NOMO-1 (cell line): ENCODE results near the gene LTBP3.

ENCODE experiments used
- DNase-seq, 2 experiments: peaks; one replicate each; lab custom pipeline; 2025; ENCODE audit not compliant: unreplicated experiment in 2 of 2; lab: John Stamatoyannopoulos, UW

LTBP3 gene

DNA sequence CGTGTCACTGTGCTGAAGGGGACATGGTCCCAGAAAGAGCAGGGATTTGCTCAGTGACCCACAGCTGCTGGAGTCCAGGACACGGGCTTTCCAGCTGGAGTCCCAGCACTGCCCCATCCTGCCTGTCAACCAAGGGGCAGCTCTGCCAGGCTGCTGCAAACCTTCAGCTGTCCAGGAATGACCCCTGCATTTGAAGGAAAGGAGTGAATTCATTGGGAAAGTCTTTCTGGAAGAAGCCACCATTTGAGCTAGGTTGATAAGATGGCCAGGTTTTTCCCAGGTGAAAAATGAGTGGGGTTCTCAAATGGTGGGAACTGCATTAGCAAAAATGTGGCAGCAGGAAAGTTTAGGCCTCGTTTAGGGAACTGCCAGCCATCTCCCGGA is 28.1 kb upstream of the LTBP3 start:
- no peak for DNase-seq

DNA sequence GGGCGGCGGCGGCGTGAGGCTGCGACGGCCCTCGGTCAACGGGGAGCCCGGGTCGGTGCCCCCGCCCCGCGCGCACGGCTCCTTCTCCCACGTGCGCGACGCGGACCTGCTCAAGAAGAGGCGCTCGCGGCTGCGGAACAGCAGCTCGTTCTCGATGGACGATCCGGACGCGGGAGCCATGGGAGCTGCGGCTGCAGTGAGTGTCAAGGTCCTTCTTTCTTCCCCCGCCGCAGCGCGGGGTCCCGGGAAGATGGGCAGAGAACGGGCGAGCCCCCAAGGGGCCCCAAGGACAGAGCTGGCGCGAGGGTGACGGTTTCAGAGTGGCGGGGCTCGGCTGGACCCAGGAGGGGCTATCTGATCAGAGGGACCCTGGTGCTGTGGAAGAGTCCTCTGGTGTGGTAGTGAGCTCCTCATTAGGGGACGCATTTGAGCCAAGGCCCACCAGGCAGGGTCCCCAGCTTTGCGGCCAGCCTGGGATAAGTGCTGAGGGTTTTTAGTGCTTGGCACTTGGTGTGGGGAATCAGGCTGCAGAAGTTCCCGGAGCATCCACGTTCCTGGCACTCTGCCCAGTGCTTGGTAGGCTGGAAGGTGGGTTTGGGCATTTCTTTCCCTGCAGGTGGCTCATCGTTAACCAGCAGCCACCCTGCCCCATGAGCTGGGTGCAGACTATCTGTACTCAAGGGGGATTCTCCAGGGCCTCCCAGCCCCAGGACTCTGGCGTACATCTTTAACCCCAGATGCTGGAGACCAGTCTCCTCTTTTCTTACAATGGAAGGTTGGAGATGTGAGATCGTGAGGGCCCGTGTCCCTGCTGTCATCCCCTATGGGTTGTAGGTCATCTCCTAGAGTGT is 27.5 kb upstream of the LTBP3 start:
- no peak for DNase-seq

DNA sequence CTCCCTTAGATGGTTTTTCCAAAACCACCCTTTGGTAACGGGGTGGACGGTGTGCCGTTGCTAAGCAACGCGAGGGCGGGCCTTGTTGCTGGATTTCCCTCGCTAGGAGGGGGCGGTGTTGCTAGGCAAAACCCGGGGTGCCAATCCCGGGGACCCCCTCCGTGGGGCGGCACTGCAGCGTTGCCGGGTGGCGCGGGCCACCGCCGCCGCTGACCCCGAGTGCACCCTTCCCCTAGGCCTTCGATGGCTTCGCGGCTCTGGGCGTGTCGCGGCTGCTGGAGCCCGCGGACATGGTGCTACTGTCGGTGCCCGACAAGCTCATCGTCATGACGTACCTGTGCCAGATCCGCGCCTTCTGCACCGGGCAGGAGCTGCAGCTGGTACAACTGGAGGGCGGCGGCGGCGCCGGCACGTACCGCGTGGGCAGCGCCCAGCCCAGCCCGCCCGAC is 26.6 kb upstream of the LTBP3 start:
- DNase-seq = no peak

DNA sequence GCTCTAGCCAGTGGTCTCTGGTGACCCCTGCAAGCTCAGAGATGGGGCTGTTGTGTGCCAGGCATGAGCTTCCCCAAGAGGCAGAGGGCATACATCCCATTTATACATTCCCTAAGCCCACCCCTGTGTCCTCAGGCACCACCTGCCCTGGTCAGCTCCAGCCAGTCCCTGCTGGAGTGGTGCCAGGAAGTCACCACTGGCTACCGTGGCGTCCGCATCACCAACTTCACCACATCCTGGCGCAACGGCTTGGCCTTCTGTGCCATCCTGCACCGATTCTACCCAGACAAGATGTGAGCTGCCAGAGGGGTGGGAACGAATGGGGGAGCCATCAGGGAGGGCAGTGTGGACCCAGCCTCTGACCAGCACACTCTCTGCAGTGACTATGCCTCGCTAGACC is 25.9 kb upstream of the LTBP3 start:
- DNase-seq = no peak

DNA sequence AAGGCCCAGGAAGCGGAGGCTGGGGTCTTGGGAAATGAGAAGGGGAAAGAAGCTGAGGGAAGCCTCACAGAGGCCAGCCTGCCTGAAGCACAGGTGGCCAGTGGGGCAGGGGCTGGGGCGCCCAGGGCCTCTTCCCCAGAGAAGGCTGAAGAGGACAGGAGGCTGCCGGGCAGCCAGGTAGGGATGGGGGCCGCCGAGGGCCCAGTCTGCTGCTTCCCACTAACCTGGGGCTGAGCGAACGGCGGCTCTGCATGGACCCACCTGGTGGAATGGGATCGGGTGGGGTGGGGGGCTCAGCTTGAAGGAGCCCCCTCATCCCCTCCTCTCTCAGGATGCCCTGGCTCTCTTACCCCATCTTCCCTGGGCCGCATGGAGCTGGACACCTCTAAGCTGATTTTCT is 25.4 kb upstream of the LTBP3 start:
- no peak for DNase-seq

DNA sequence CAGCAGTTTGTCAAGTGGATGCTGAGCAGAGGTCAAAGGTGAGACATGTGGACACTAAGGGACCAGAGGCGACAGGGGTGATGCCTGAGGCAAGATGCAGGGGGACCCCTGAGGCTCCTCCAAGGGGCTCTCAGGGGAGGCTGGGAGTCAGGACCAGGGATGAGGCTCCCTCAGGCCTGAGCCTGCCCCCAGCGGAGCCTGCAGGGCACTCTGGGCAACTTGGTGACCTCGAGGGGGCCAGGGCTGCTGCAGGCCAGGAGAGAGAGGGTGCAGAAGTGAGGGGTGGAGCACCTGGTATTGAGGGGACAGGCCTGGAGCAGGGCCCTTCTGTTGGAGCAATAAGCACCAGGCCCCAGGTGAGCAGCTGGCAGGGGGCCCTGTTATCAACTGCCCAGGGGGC is 23.8 kb upstream of the LTBP3 start:
- no peak for DNase-seq

DNA sequence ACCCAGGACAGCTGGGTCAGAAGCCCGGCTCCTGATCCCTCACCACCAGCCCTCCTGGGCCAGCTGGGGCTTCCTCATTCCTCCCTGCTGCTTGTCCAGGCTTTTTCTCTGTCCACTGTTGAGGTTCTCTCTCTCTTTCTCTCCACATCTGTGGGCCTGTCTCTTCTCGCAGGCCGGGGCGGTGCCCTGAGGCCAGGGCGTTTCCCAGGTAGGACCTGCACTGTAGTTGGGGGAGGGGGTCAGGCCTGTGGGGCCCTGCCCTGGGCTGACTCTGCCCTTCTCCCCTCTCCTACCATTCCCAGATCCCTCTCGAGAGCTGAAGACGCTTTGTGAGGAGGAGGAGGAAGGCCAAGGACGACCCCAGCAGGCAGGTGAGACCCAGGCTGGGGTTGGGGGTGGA is 22.6 kb upstream of the LTBP3 start:
- DNase-seq = no peak

DNA sequence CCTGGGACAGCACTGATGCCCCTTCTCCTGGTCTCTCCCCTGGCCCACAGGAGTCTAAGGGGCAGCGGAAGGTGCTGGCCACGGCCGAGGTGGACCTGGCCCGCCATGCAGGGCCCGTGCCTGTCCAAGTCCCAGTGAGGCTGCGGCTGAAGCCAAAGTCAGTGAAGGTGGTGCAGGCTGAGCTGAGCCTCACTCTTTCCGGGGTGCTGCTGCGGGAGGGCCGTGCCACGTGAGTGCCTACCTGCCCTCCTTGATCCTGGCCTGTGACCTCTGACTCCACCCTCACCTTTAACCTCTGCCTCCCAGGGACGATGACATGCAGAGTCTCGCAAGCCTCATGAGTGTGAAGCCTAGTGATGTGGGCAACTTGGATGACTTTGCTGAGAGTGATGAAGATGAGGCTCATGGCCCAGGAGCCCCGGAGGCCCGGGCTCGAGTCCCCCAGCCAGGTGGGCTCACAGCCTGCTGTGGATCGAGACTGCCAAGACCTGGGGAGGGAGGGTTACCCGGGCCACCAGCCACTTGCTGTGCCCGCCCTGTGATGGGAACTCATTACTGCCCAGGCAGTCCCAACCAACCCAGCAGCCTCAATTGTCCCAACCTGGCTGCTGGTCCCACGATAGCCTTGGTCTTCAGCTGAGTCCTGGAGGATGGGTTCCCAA is 22.0 kb upstream of the LTBP3 start:
- no peak for DNase-seq

DNA sequence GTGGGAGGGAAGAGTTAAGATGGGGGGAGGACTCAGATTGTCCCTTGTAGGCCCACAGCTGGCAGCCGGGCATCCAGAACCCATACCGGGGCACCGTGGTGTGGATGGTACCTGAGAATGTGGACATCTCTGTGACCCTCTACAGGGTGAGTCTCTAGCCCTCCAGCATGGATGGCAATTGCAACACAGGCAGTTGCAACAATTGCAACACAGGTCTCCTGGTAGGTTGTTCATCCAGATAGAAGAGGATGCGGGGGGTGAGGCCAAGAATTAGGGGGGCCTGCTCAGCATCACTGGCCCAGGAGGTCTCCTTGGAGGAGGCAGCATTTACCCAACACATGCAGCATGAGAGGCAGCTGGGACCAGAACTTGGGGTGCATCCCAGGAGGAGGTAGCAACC is 21.1 kb upstream of the LTBP3 start:
- peak; percentile 11 to 22 for DNase-seq

DNA sequence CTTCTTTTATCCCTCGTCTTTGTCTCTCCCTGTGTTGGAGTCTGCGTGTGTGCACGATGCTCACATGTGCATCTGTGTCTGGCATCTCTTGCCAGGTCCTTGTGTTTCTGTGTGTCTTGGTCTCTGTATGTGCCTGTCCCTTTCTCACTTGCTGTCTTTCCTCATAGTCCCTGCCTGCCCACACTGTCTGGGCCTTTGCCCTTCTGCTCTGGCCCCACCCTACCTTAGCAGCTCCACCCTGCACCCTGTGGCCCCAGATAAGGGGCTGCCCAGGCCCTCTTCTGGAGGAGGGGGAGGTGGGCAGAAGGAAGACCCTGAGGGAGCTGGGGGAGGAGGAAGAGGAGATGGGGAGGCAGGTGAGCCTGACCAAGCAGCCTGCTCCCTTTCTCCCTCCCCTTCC is 20.5 kb upstream of the LTBP3 start:
- no peak for DNase-seq

DNA sequence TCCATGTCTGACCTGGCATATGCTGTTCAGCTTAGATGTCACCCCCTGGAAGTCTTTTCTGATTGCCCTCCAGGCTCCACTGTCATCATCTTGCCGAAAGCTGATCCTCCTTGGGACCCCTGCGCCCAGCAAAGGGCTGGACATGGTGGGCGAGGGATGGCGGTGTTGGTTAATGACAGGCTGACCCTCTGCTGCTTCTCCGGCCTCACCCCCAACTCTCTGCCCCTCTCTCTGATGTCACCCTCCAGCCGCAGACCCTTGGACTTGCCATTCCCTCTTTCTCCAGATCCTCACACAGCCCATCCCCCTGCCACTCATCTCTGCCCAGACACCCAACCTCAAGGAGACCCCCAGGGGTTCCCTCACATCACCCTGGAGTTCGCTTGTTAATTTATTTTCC is 20.0 kb upstream of the LTBP3 start:
- DNase-seq = no peak

DNA sequence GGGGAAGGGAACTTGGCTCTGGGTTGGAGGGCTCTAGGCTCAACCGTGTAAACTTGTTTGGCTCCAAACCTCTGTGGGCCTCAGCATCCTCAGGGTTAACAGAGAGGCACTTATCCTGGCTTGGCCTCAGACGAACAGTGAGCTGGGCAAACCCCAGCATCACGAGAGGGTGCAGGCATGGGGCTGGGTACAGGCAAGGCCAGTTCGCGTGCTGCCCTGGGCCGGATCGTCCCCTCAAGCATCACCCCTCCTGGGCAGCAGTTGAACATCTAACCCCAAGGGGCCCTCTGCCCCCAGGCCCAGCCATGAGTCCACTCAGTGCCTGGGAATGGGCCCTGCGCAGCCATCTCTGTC is 19.6 kb upstream of the LTBP3 start:
- no peak for DNase-seq

DNA sequence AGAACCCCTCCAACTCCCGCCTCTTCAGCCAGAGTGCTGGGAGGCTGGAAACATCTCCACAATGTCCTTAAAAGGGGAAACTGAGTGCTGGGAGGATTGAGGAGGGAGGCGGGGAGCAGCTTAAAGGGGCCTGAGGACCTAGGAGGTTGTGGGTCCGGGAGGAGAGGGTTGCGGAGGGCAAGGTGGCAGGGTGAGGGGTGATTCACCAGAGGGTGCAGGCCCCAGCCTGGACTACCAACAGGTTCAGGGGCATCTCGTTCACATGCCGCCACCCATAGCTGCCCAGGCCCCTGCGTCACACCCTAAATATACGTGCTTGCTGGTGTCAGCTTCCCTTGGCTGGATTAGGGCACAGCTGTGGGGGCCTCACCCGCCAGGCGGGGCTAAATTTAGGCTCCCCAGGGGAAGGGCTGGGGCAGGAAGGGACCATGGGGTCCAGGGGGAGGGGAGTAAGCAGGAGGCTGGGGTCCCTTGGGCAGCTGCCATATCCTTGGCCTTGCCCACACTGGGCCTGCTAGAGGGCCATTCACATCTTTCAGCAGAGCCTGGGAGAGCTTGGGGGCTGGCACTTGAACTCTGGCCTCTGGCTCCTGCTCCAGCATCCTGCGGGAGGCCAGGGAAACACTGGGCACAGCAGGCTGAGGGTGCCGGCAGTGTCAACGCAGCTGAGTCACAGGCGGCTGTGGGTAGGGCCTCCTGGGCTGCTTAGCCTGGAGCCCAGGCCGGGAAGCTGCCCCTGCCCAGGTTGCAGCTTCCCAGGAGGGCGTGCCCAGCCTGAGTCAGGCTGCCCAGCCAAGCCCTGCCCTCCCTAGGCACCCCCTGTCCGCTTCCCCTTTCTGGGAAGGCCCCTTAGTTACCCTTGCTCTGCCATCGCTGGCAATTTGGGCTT is 19.0 kb upstream of the LTBP3 start:
- peak; percentile 79 to 84 for DNase-seq

DNA sequence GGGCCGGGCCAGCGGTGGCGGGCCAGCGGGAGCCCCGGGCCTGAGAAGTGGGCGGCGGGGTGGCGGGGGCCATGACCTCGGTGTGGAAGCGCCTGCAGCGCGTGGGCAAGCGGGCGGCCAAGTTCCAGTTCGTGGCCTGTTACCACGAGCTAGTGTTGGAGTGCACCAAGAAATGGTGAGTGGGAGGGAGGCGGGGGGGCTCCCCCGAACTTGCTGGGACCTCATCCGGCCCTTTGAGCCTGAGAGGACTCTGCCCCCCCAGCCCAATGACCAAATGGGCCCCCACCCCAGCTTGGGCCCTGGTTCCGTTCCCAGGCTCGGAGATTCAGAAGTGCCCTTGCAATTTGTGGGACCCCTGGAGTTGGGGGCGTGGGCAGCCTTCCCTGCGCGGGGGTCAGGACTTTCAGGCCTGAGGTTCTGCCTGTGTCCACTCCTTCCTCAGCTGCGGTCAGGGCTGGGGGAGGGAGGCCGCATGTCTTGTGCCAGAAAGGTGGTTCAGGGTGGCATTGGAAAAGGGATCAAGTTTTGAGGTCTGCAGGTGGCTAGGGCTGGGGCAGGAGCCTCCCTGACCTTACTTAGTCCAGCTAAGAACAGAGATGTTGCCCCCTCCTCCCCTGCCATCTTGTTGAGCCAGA is 18.2 kb upstream of the LTBP3 start:
- no peak for DNase-seq

DNA sequence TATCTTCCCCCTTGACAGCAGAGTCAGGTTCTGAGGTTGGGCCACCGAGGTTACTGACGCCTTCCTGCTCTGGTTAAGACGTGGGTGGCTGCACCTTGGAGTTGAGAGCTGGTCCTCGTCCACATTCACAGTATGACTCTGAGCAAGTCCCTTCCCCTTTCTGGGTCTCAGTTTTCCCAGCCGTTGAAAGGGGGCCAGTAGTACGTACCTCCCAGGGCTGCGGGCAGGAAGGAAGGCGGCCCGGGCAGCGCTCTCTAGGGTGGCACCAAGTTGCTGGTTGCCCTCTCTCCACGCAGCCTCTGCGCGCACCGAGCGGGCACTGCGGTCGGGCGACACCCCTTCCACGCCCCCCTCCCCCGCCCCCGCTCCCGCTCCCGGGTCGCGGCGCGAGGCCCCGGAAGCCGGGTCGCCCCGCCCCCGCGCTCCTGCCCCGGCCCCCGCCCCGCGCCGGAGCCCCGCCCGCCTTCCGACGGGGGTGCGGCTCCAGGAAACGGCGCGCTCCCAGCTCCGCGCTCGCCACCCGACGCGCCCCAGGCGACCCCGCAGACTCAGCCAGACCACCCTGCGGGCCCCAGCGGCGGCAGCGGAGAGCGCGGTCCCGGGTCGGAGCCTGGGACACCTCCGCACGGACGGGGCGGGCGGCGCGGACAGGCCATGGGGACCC is 17.5 kb upstream of the LTBP3 start, which contains the start of gene EHBP1L1:
Gene EHBP1L1 (plus strand): TSS at position 486 of the 664 bp plus-strand sequence. CDS start 250 bp downstream, outside the sequence.
- DNase-seq = peak; percentile 60 to 69

DNA sequence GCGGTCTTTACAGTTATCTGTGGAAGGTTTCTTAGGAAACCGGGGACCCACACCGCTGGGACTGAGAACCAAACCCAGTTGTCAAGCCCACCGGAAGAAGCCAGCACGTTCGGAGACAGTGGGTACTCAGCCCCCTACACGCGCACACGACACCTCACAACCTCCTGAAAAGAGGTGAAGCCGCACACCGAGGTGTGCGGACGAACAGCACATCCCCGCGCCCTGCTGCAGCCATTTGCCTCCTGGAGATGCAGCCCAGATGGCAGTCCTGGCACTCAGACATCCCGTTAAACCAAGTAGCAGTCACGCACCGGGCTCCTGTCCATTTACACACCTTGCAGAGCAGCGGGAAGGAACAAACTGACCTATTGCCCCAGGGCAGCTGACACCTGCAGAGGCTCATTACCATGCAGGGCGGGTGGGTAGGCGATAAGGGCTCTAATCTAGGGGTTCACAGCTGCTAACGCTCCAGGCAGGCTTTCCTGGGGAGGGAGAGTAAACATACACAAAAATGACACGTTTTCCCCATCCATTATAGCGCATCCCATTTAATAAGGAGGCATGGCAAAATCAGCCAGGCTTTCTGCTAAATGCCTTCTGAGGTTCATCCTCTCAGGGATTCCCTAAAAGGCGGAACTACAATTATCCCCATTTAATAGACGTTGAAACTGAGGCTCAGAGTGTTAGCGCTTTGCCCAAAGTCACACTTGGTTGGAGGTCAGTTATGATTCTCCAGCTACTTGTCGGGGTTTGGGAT is 16.8 kb upstream of the LTBP3 start:
- DNase-seq = no peak

DNA sequence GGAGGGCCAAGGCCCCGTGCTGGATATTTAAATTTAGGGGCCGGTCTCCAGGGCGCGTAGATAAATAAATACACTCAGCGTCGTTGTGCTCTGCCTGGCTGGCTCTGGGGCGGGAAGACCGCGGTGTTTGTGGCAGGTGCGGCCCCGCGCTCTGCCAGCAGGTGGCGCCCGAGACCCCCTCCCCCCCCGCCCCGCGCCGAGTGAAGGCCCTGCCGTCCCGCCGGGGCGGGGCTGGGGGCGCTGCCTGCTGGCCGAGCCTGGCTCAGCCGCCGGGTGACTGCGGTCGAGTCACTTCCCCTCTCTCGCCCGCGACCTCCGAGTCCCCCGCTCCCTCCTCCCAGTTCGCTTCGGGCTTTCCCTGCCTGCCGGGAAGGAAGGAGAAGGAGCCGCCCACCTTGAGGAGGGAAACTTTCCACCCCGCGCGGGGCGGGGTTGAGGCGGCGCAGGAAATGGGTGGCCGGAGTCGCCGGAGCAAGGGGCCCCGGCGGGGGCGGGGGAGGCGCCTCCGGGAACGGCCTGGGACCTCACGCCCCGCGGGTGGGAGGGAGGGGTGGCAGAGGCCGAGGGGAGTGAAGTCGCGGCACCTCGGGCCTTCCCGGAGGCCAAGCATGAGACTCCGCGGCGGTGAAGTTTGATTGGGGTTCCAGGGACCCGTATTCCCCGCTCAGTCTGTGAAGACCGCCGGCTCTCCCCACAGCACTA is 16.1 kb upstream of the LTBP3 start:
- peak; percentile 96 for DNase-seq

DNA sequence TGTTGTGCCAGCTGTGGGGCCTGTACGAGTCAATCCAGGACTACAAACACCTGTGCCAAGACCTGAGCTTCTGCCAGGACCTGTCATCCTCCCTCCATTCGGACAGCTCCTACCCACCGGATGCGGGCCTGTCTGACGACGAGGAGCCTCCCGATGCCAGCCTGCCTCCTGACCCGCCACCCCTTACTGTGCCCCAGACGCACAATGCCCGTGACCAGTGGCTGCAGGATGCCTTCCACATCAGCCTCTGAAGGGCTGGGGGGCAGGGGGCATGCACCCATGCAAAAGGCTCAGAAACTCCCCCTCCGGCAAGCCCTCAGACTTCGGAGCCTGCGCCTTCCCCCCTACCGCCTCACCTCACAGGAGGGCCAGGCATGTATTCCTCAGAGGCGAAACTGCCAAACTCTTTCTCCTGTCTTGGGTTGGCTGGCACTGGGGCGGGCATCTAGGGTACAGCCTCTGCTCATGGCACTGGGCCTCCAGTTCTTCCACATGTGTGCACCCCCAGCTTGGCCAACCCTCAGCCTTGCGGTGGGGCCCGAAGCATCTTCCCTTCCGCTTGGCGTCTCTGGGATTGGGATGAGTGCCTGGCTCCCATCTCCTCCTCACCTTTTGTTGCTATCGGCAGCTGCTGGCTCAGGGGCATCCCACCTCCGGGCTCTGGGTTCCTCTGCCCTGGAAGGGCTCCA is 15.4 kb upstream of the LTBP3 start:
- DNase-seq = no peak
